GM12873 (cell line): Measurements from ENCODE around the gene OR8H2.

Source experiments
- TF ChIP-seq, protein P1 (sequence below): IDR thresholded peaks from 2 replicates; pipeline ENCODE4 v1.5.1; 2012; ENCODE audit warnings: low read depth, mild to moderate bottlenecking, moderate library complexity, low read length, control low read depth; ENCODE audit not compliant: insufficient read depth; ENCODE audit errors: missing control alignments

OR8H2 gene

GRCh38 chr11:56152333-56152732, 48.8 kb downstream of the OR8H2 start:
- TF ChIP-seq, protein P1, sequence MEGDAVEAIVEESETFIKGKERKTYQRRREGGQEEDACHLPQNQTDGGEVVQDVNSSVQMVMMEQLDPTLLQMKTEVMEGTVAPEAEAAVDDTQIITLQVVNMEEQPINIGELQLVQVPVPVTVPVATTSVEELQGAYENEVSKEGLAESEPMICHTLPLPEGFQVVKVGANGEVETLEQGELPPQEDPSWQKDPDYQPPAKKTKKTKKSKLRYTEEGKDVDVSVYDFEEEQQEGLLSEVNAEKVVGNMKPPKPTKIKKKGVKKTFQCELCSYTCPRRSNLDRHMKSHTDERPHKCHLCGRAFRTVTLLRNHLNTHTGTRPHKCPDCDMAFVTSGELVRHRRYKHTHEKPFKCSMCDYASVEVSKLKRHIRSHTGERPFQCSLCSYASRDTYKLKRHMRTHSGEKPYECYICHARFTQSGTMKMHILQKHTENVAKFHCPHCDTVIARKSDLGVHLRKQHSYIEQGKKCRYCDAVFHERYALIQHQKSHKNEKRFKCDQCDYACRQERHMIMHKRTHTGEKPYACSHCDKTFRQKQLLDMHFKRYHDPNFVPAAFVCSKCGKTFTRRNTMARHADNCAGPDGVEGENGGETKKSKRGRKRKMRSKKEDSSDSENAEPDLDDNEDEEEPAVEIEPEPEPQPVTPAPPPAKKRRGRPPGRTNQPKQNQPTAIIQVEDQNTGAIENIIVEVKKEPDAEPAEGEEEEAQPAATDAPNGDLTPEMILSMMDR, result no peak
